Endodermal cell (in vitro differentiated cells): ENCODE results near the gene ERG. TPM values are rescaled to one million over a fixed set of nuclear protein-coding genes. Genes with fewer than 3 reads are reported as not detected.

Experiments
- DNase-seq: peaks from one replicate; pipeline ENCODE4 v3.0.0-alpha.2; 2017
- H3K27ac ChIP-seq: 2 replicates; pipeline ENCODE4 v1.5.1; 2013; ENCODE audit warnings: mild to moderate bottlenecking, low read depth, low read length, moderate library complexity
- H3K27me3 ChIP-seq: 2 replicates; pipeline ENCODE4 v1.6.1; 2013; ENCODE audit warnings: mild to moderate bottlenecking, low read length, moderate library complexity; ENCODE audit not compliant: insufficient read depth, control insufficient read depth, poor library complexity, severe bottlenecking
- H3K36me3 ChIP-seq: 2 replicates; pipeline ENCODE4 v1.7.0; 2013; ENCODE audit warnings: mild to moderate bottlenecking, low read length, moderate library complexity; ENCODE audit not compliant: control insufficient read depth, insufficient read depth
- H3K4me1 ChIP-seq: one replicate; pipeline ENCODE4 v1.7.0; 2013; ENCODE audit warnings: low read length; ENCODE audit not compliant: control insufficient read depth, insufficient read depth
- H3K4me3 ChIP-seq: 2 replicates; pipeline ENCODE4 v1.5.1; 2013; ENCODE audit warnings: mild to moderate bottlenecking, low read length, moderate library complexity
- H3K9ac ChIP-seq: 2 replicates; pipeline ENCODE4 v1.6.1; 2013; ENCODE audit warnings: mild to moderate bottlenecking, low read length, moderate library complexity; ENCODE audit not compliant: poor library complexity, severe bottlenecking; ENCODE audit errors: extremely low read depth
- H3K9me3 ChIP-seq: 2 replicates; pipeline ENCODE4 v1.6.1; 2013; ENCODE audit warnings: mild to moderate bottlenecking, low read length, moderate library complexity; ENCODE audit not compliant: control insufficient read depth
- H3K27ac Mint-ChIP-seq: 2 replicates; pipeline ENCODE4 v1.8.0; 2020; ENCODE audit warnings: mixed read lengths
- H3K27me3 Mint-ChIP-seq: 2 replicates; pipeline ENCODE4 v1.8.0; 2021; ENCODE audit warnings: mild to moderate bottlenecking, mixed read lengths; ENCODE audit not compliant: insufficient read depth
- H3K36me3 Mint-ChIP-seq: 2 replicates; pipeline ENCODE4 v1.8.0; 2020; ENCODE audit warnings: low read depth, mixed read lengths
- H3K4me1 Mint-ChIP-seq: 2 replicates; pipeline ENCODE4 v1.8.0; 2020; ENCODE audit warnings: mixed read lengths
- H3K4me3 Mint-ChIP-seq: 2 replicates; pipeline ENCODE4 v1.8.0; 2020; ENCODE audit warnings: mild to moderate bottlenecking, moderate library complexity, mixed read lengths
- H3K9me3 Mint-ChIP-seq: 2 replicates; pipeline ENCODE4 v1.8.0; 2020; ENCODE audit warnings: mild to moderate bottlenecking, mixed read lengths
- WGBS, 2 experiments: methylation state at CpG; one replicate each; pipeline versions ENCODE4 v1.1.5 to v1.1.7; 2013; ENCODE audit warnings: missing lambda C conversion rate in 2 of 2, mixed read lengths in 1 of 2; ENCODE audit not compliant: insufficient coverage in 1 of 2, insufficient read length in 1 of 2; 5-methylcytosine and 5-hydroxymethylcytosine counted together
- total RNA-seq, 2 donors: library from RNA; stranded (reverse); fragmentation: NEBNext Ultra II Directional in 1 of 2; extraction: Animal tissue kit (Norgen Biotek cat#: 25700) in 1 of 2; gene quantifications; 2 replicates in 1 of 2; 3 replicates in 1 of 2; pipeline ENCODE4 v1.2.1, GENCODE V29; 2021
- TF ChIP-seq, protein P1 (sequence below): fragments of 200-600 bp; sonication (generic); conservative IDR thresholded peaks from 2 replicates; pipeline ENCODE4 v1.5.0; 2021; ENCODE audit warnings: antibody characterized with exemption, mild to moderate bottlenecking

ERG gene
- total RNA-seq, 2 donors from 2014 or later = not detected

DNA sequence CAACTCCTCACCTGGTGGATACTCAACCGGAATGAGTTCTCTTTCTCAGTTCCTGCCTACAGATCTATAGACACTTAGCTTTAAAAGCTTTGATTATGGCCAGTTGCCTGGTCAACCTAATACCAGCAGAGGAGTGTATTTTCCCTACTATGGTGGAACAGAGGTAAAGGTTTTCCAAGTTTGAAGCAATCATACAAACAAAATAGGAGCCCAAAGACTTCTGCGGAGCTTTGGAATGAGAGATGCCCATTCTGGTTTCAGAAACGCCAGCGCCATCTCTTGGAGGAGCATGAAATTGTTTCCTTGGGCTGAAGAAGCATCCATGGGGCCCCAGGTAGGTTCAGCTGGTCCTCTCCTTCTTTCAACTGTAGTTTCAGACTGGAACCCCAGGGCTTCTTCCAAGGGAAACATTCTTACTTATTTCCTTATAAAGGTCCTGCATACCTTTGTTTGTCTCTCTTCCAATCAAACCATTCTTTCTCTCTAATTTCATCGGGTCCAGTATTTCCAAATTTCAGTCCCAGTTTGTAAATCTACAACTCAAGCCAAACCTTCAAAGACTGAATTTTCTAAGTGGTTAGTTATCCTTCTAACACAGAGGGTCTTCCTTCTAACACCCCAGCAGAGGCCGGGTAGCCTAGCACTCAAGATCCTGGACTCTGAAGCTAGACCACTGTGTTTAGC lies 145.6 kb downstream of the ERG start:
- Histone ChIP-seq H3K9me3 (no peaks in the 10 kb centered on the region), H3K9ac (no peak overlapping the region), H3K27ac (no peak overlapping the region), H3K4me3 (no peak overlapping the region), H3K36me3 (no peaks in the 10 kb centered on the region), H3K4me1 (peaks cover 10% of the 10 kb centered on the region), H3K27me3 (no peaks in the 10 kb centered on the region)
- peak; percentile 92 for DNase-seq
- Mint-ChIP-seq H3K4me3 (peak overlapping the region; percentile 7), H3K36me3 (no peaks in the 10 kb centered on the region), H3K27me3 (peaks cover 5% of the 10 kb centered on the region), H3K27ac (no peak overlapping the region), H3K9me3 (no peaks in the 10 kb centered on the region), H3K4me1 (peaks cover 44% of the 10 kb centered on the region)
- WGBS, 2 experiments = 51 to 64% methylated on average over 5 to 6 of the region's 6 CpGs
- TF ChIP-seq, protein P1, sequence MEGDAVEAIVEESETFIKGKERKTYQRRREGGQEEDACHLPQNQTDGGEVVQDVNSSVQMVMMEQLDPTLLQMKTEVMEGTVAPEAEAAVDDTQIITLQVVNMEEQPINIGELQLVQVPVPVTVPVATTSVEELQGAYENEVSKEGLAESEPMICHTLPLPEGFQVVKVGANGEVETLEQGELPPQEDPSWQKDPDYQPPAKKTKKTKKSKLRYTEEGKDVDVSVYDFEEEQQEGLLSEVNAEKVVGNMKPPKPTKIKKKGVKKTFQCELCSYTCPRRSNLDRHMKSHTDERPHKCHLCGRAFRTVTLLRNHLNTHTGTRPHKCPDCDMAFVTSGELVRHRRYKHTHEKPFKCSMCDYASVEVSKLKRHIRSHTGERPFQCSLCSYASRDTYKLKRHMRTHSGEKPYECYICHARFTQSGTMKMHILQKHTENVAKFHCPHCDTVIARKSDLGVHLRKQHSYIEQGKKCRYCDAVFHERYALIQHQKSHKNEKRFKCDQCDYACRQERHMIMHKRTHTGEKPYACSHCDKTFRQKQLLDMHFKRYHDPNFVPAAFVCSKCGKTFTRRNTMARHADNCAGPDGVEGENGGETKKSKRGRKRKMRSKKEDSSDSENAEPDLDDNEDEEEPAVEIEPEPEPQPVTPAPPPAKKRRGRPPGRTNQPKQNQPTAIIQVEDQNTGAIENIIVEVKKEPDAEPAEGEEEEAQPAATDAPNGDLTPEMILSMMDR = peak; percentile 89

GRCh38 chr21:38351961-38352521 lies 146.2 kb downstream of the ERG start:
- TF ChIP-seq, protein P1 = no peak

DNA sequence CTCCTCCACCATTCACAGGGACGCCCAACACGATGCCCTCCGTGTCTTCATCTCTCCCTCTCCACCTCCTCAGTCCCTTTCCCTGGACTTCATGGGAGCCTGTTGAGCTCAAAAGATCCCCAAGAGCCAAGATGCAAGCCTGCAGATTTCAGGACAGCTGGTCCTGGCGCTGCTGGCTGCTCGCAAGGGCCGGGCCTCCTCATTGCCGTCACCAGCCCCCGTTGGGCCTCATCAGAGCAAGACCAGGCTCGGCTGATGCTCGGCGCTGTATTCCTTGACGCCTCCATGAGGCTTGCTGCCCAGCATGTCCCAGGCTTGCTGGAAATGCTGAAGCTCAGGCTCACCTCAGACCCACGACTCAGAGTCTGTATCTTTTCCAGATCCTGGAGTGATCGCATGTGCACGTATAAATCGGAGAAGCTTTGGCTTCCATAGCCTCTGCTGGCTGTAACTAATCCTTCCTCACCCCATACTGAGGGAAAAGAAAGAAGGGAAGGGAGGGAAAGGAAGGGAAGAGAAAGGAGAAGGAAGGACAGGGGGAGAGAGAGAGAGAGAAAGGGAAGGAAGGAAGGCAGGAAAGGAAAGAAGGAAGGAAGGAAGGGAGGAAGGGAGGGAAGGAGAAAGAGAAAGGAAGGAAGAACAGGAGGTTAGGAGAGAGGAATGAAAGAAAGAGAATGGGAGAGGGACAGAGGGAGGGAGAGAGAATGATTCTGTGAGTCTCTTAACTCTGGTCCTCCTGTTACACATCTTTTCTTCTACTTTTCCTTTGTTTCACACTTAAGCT lies 146.9 kb downstream of the ERG start:
- TF ChIP-seq, protein P1 = no peak
- Histone ChIP-seq H3K9ac (no peak overlapping the region), H3K4me1 (peaks cover 10% of the 10 kb centered on the region), H3K9me3 (no peaks in the 10 kb centered on the region), H3K27ac (no peak overlapping the region), H3K4me3 (no peak overlapping the region), H3K36me3 (no peaks in the 10 kb centered on the region), H3K27me3 (no peaks in the 10 kb centered on the region)
- DNase-seq = peak; percentile 41
- Mint-ChIP-seq H3K4me1 (peaks cover 36% of the 10 kb centered on the region), H3K36me3 (no peaks in the 10 kb centered on the region), H3K27me3 (peaks cover 5% of the 10 kb centered on the region), H3K9me3 (no peaks in the 10 kb centered on the region), H3K27ac (no peak overlapping the region), H3K4me3 (no peak overlapping the region)
- 90 to 91% methylated on average over 10 to 16 of the region's 16 CpGs for WGBS, 2 experiments

More at GRCh38 chr21:38351961-38352521, 146.2 kb downstream of the ERG start:
- Mint-ChIP-seq H3K27ac (no peak overlapping the region), H3K9me3 (no peaks in the 10 kb centered on the region), H3K4me3 (peak overlapping the region; percentile 7), H3K4me1 (peaks cover 42% of the 10 kb centered on the region), H3K36me3 (no peaks in the 10 kb centered on the region), H3K27me3 (peaks cover 5% of the 10 kb centered on the region)
- DNase-seq = peak; percentile 66
- WGBS, 2 experiments = 61 to 63% methylated on average over 5 to 10 of the region's 10 CpGs
- Histone ChIP-seq H3K27me3 (no peaks in the 10 kb centered on the region), H3K4me1 (peaks cover 10% of the 10 kb centered on the region), H3K27ac (no peak overlapping the region), H3K9me3 (no peaks in the 10 kb centered on the region), H3K9ac (no peak overlapping the region), H3K4me3 (no peak overlapping the region), H3K36me3 (no peaks in the 10 kb centered on the region)
